HepG2 (cell line): ENCODE results near the gene GPX5. TPM values are rescaled to one million over a fixed set of nuclear protein-coding genes. Genes with fewer than 3 reads are reported as not detected.

Experiments
- ASH2L ChIP-seq: fragments of 300-600, 200-600 bp; sonication (generic); IDR thresholded peaks from 2 replicates; pipeline ENCODE4 v1.7.0; 2017; ENCODE audit warnings: low read depth, mild to moderate bottlenecking, moderate library complexity, mixed read lengths, low read length; ENCODE audit not compliant: insufficient read length
- ATAD3A ChIP-seq: sonication (generic); formaldehyde crosslinking; IDR thresholded peaks from 2 replicates; pipeline ENCODE4 v1.4.0; 2020; ENCODE audit warnings: missing genetic modification reagents
- CREM ChIP-seq, 2 experiments: sonication (generic) in 1 of 2; formaldehyde crosslinking in 1 of 2; IDR thresholded peaks; 2 replicates each; pipeline versions ENCODE4 v1.4.0 to v1.6.1; 2016 to 2020; ENCODE audit warnings: antibody characterized with exemption in 1 of 2, mild to moderate bottlenecking in 1 of 2, missing genetic modification reagents in 1 of 2
- EED ChIP-seq: sonication (generic); formaldehyde crosslinking; IDR thresholded peaks from 2 replicates; pipeline ENCODE4 v1.5.0; 2020; ENCODE audit warnings: mild to moderate bottlenecking, missing genetic modification reagents
- MTA3 ChIP-seq: sonication (generic); formaldehyde crosslinking; IDR thresholded peaks from 2 replicates; pipeline ENCODE4 v1.4.0; 2020; ENCODE audit warnings: missing genetic modification reagents
- PAX8 ChIP-seq: sonication (generic); formaldehyde crosslinking; IDR thresholded peaks from 2 replicates; pipeline ENCODE4 v1.8.0; 2022; ENCODE audit warnings: mild to moderate bottlenecking, missing genetic modification reagents, borderline replicate concordance
- SRSF4 ChIP-seq: fragments of 200-400 bp; formaldehyde crosslinking; IDR thresholded peaks from one replicate; pipeline ENCODE4 v1.6.1; 2018; ENCODE audit warnings: mild to moderate bottlenecking, low read depth, low read length, moderate library complexity; ENCODE audit not compliant: poor library complexity, severe bottlenecking
- SYNCRIP ChIP-seq: fragments of 200-400 bp; formaldehyde crosslinking; IDR thresholded peaks from 2 replicates; pipeline ENCODE4 v1.6.1; 2018; ENCODE audit warnings: mild to moderate bottlenecking, low read depth, low read length; ENCODE audit not compliant: insufficient read depth
- XBP1 ChIP-seq: sonication (generic); formaldehyde crosslinking; IDR thresholded peaks from 2 replicates; pipeline ENCODE4 v1.5.0; 2020; ENCODE audit warnings: missing genetic modification reagents
- ZBTB7B ChIP-seq: sonication (generic); formaldehyde crosslinking; IDR thresholded peaks from 2 replicates; pipeline ENCODE4 v1.4.0; 2020; ENCODE audit warnings: missing genetic modification reagents
- ZC3H13 ChIP-seq: sonication (generic); formaldehyde crosslinking; IDR thresholded peaks from 2 replicates; pipeline ENCODE4 v1.8.1; 2023; ENCODE audit warnings: mild to moderate bottlenecking, missing genetic modification reagents, moderate library complexity
- ZNF337 ChIP-seq: sonication (generic); formaldehyde crosslinking; IDR thresholded peaks from 2 replicates; pipeline ENCODE4 v1.5.1; 2020; ENCODE audit warnings: missing genetic modification reagents, low read depth, mild to moderate bottlenecking, borderline replicate concordance
- ZNF589 ChIP-seq: sonication (generic); formaldehyde crosslinking; conservative IDR thresholded peaks from 2 replicates; pipeline ENCODE4 v1.8.0; 2022; ENCODE audit warnings: mild to moderate bottlenecking, moderate library complexity, missing genetic modification reagents
- ZNF772 ChIP-seq: sonication (generic); formaldehyde crosslinking; IDR thresholded peaks from 2 replicates; pipeline ENCODE4 v1.5.0; 2020; ENCODE audit warnings: mild to moderate bottlenecking, missing genetic modification reagents
- polyA plus RNA-seq, 8 experiments: library from polyadenylated mRNA; depleted of rRNA in 3 of 8; stranded (reverse) in 7 of 8; unstranded in 1 of 8; fragments of >200 nt; fragmentation: Illumina TruSeq in 4 of 8; extraction: Trizol in 4 of 8; gene quantifications; 2 replicates each; pipeline versions ENCODE4 v1.2.1 to v1.2.3, GENCODE V29; 2011 to 2016; ENCODE audit warnings: low read depth in 4 of 8, missing spikeins in 1 of 8, mixed read lengths in 1 of 8; ENCODE audit not compliant: insufficient read depth in 1 of 8
- total RNA-seq, 5 experiments: library from RNA; depleted of rRNA; stranded (reverse); fragments of >200 nt; fragmentation: Illumina TruSeq; extraction: Trizol; gene quantifications; 2 replicates each; pipeline ENCODE4 v1.2.3, GENCODE V29; 2016; ENCODE audit warnings: low read depth in 1 of 5
- TF ChIP-seq, protein P1 (sequence below): sonication (generic); formaldehyde crosslinking; conservative IDR thresholded peaks from 2 replicates; pipeline ENCODE4 v1.4.0; 2020; ENCODE audit warnings: missing genetic modification reagents
- TF ChIP-seq, protein P2 (sequence below): IDR thresholded peaks from 2 replicates; pipeline ENCODE4 v1.6.1; 2016; ENCODE audit warnings: low read depth, missing genetic modification reagents, missing compliant biosample characterization
- TF ChIP-seq, protein P3 (sequence below): sonication (generic); formaldehyde crosslinking; IDR thresholded peaks from 2 replicates; pipeline ENCODE4 v1.5.1; 2020; ENCODE audit warnings: mild to moderate bottlenecking, missing genetic modification reagents, moderate library complexity

GPX5 gene
- total and polyA plus RNA-seq, 2 of the 13 experiments (the other 11 are each of a cell fraction or from before 2014, with no cell fraction given) = not detected

DNA sequence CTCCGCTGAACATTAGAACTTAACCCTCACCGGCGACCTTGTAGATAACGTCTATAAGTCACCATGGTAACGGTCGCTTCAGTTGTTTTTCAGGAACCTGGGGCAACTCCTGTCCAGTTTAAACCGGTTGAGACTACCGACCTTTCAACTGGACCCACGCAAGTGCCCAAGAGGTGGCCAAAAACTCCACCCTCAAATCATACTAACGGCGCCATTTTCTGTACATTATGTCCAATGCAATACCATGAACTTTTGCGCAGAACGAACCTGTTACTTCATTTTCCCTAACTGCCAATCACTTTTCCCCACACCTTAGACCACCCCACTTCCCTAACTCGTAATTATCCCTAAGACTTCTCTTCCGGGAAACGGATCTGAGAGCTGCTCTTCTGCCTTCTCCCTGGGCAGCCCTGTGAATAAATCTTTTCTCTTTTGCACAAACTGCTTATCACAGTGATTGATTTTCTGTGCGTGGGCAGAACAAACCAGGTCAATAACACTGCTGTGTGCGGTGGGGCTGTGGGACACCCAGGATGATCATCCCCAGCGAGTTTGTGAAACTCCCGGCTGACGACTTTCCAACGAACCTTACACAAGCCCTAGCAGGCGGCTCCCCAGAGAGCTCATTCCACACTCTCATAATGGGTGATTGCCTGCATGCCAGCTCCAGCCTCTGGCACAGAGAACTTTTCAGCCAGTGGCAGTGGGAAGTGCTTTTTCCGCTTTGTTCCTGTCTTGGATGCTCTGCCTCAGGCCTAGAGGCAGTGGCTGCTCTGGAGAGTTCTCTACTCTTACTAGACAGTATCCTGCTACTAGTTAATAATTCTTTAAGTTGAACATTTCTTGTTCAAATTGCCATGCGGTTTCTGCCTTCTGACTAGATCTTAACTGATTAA lies 28.6 kb downstream of the GPX5 start (continued):
- TF ChIP-seq, protein P1, sequence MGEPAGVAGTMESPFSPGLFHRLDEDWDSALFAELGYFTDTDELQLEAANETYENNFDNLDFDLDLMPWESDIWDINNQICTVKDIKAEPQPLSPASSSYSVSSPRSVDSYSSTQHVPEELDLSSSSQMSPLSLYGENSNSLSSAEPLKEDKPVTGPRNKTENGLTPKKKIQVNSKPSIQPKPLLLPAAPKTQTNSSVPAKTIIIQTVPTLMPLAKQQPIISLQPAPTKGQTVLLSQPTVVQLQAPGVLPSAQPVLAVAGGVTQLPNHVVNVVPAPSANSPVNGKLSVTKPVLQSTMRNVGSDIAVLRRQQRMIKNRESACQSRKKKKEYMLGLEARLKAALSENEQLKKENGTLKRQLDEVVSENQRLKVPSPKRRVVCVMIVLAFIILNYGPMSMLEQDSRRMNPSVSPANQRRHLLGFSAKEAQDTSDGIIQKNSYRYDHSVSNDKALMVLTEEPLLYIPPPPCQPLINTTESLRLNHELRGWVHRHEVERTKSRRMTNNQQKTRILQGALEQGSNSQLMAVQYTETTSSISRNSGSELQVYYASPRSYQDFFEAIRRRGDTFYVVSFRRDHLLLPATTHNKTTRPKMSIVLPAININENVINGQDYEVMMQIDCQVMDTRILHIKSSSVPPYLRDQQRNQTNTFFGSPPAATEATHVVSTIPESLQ = no peak
- TF ChIP-seq ASH2L (no peak), MTA3 (CRISPR knock-in tag) (no peak), SRSF4 (no peak), PAX8 (no peak), CREM (IDR thresholded peaks at IDR 0.05) (no peak), CREM (CRISPR knock-in tag; IDR thresholded peaks at IDR 0.05) (no peak), ZBTB7B (CRISPR knock-in tag) (no peak), ZNF589 (no peak), XBP1 (CRISPR knock-in tag) (no peak), ZC3H13 (CRISPR knock-in tag) (no peak), ZNF337 (no peak), EED (no peak), ATAD3A (CRISPR knock-in tag) (no peak), ZNF772 (CRISPR knock-in tag) (no peak), SYNCRIP (no peak)
- TF ChIP-seq, protein P2, sequence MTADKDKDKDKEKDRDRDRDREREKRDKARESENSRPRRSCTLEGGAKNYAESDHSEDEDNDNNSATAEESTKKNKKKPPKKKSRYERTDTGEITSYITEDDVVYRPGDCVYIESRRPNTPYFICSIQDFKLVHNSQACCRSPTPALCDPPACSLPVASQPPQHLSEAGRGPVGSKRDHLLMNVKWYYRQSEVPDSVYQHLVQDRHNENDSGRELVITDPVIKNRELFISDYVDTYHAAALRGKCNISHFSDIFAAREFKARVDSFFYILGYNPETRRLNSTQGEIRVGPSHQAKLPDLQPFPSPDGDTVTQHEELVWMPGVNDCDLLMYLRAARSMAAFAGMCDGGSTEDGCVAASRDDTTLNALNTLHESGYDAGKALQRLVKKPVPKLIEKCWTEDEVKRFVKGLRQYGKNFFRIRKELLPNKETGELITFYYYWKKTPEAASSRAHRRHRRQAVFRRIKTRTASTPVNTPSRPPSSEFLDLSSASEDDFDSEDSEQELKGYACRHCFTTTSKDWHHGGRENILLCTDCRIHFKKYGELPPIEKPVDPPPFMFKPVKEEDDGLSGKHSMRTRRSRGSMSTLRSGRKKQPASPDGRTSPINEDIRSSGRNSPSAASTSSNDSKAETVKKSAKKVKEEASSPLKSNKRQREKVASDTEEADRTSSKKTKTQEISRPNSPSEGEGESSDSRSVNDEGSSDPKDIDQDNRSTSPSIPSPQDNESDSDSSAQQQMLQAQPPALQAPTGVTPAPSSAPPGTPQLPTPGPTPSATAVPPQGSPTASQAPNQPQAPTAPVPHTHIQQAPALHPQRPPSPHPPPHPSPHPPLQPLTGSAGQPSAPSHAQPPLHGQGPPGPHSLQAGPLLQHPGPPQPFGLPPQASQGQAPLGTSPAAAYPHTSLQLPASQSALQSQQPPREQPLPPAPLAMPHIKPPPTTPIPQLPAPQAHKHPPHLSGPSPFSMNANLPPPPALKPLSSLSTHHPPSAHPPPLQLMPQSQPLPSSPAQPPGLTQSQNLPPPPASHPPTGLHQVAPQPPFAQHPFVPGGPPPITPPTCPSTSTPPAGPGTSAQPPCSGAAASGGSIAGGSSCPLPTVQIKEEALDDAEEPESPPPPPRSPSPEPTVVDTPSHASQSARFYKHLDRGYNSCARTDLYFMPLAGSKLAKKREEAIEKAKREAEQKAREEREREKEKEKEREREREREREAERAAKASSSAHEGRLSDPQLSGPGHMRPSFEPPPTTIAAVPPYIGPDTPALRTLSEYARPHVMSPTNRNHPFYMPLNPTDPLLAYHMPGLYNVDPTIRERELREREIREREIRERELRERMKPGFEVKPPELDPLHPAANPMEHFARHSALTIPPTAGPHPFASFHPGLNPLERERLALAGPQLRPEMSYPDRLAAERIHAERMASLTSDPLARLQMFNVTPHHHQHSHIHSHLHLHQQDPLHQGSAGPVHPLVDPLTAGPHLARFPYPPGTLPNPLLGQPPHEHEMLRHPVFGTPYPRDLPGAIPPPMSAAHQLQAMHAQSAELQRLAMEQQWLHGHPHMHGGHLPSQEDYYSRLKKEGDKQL (CRISPR knock-in tag) = no peak
- TF ChIP-seq, protein P3, sequence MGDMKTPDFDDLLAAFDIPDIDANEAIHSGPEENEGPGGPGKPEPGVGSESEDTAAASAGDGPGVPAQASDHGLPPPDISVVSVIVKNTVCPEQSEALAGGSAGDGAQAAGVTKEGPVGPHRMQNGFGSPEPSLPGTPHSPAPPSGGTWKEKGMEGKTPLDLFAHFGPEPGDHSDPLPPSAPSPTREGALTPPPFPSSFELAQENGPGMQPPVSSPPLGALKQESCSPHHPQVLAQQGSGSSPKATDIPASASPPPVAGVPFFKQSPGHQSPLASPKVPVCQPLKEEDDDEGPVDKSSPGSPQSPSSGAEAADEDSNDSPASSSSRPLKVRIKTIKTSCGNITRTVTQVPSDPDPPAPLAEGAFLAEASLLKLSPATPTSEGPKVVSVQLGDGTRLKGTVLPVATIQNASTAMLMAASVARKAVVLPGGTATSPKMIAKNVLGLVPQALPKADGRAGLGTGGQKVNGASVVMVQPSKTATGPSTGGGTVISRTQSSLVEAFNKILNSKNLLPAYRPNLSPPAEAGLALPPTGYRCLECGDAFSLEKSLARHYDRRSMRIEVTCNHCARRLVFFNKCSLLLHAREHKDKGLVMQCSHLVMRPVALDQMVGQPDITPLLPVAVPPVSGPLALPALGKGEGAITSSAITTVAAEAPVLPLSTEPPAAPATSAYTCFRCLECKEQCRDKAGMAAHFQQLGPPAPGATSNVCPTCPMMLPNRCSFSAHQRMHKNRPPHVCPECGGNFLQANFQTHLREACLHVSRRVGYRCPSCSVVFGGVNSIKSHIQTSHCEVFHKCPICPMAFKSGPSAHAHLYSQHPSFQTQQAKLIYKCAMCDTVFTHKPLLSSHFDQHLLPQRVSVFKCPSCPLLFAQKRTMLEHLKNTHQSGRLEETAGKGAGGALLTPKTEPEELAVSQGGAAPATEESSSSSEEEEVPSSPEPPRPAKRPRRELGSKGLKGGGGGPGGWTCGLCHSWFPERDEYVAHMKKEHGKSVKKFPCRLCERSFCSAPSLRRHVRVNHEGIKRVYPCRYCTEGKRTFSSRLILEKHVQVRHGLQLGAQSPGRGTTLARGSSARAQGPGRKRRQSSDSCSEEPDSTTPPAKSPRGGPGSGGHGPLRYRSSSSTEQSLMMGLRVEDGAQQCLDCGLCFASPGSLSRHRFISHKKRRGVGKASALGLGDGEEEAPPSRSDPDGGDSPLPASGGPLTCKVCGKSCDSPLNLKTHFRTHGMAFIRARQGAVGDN = peak; percentile 36
